Right lobe of liver (tissue), 4 donors: Measurements from ENCODE around the gene IQSEC1.

Experiments used
- POLR2A ChIP-seq: fragments of 450-650 bp; IDR thresholded peaks from one replicate; pipeline ENCODE4 v1.6.1; 2017; ENCODE audit warnings: antibody characterized with exemption, mild to moderate bottlenecking
- TF ChIP-seq, protein P1 (sequence below), 4 donors: fragments of 200-600 bp in 3 of 4; fragments of 450-650 bp in 1 of 4; IDR thresholded peaks; one replicate each; pipeline versions ENCODE4 v1.5.1 to v1.8.0; 2016 to 2022; ENCODE audit warnings: antibody characterized with exemption in 4 of 4, mild to moderate bottlenecking in 2 of 4
- donor health status: DM: no; HTN: no; CAD: no.
- donor health status: DM: no; HTN: no; CAD: no.
- donor health status: DM: no; HTN: yes; CAD: no.

DNA sequence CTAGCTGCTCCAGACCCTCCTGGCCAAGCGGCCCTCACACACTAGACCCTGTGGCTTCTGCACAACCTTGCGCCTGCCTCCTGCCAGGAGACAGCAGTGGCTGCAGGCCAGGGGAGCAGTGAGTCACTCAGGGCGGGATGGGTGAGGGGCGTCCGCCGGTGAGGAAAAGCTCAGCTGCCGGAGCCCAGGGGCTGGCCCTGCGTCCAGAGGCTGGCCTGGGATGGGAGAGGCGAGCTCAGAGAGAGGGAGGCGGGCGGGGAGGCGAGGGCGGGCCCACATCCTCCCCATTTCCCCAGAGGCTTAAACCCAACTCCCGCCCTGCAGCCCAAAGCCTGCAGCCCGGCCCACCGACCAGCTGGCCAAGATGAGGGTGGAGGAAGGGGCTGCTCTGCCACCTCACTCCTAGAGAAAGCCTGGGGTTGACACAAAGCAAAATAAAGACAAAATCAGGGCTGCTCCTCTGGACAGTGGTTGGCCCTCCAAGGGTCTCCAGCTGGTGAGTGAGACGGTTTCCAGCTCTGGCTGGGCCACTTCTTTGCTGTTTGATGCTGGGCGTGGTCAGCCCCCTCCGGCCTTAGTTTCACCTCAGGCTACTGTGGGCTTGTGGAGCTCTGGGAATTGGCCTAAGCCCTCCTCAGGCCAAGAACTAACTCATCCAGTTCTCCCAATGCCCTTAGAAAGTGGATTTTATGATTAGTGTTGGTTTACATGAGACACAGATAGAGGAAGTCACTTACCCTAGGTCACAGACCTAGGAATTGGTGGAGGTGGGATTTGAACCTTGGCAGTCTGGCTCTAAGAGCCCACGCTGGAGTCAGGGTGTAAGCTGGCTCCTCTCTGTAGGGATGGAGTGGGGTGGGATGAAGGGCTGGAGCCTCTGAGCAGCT, 50.6 kb downstream of the IQSEC1 start:
- no peak for TF ChIP-seq POLR2A
- TF ChIP-seq, protein P1, sequence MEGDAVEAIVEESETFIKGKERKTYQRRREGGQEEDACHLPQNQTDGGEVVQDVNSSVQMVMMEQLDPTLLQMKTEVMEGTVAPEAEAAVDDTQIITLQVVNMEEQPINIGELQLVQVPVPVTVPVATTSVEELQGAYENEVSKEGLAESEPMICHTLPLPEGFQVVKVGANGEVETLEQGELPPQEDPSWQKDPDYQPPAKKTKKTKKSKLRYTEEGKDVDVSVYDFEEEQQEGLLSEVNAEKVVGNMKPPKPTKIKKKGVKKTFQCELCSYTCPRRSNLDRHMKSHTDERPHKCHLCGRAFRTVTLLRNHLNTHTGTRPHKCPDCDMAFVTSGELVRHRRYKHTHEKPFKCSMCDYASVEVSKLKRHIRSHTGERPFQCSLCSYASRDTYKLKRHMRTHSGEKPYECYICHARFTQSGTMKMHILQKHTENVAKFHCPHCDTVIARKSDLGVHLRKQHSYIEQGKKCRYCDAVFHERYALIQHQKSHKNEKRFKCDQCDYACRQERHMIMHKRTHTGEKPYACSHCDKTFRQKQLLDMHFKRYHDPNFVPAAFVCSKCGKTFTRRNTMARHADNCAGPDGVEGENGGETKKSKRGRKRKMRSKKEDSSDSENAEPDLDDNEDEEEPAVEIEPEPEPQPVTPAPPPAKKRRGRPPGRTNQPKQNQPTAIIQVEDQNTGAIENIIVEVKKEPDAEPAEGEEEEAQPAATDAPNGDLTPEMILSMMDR (IDR thresholded peaks at IDR 0.05) = no peak
